ENCODE results near the gene TDRD12. TPM values are rescaled to one million over a fixed set of nuclear protein-coding genes. Genes with fewer than 3 reads are reported as not detected.

Gene TDRD12
- total RNA-seq, 1 experiment from 2014 or later = 1.3 TPM

DNA sequence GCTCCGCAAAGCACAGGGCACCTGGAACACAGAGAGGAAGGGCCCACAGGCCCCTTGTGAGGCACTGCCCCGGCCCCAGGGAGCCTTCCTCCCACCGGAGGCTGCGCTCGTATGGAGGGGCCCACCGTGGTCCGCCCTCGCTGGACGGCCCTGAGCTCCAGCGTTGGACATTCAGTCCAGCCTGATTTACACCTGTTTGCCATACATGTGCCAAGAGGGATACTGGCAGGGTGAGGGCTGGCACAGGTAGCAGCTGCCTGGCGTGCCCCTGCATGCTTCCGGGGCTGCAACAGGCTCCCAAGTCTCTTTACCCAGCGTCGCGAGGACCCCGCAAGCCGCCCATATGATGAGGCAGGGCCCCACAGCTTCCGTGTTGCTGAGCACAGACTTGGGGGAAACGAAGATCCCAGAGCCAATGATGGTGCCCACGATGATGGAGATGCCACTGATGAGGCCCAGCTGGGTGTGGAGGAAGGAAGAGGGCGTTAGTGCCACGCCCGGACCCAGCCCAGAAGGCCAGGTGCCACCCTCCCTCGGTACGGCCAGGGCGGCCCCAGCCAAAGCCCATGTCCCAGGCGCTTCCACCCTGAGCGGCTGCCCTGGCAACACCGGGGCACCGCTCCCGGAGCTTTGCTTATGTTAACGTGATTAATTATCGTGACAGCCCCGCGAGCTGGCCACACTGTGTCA is 144.9 kb downstream of the TDRD12 start:
- no peak overlapping the region for H3K56ac ChIP-seq (ENCODE audit: insufficient read length, low read depth, low read length)
- no peak overlapping the region for H2BK20ac ChIP-seq (ENCODE audit: low read depth, low read length, poor library complexity, severe bottlenecking)
- DNase-seq = no peak
- H4K8ac ChIP-seq (replicated peaks; ENCODE audit: insufficient read length, low read depth, low read length) = no peak overlapping the region
- no peak overlapping the region for H3K4ac ChIP-seq (ENCODE audit: low read depth, low read length)
- no peak overlapping the region for H2BK15ac ChIP-seq (ENCODE audit: low read depth, low read length)
- no peak overlapping the region for H3K27ac ChIP-seq (ENCODE audit: insufficient read length, low read depth, low read length)
- H4K20me1 ChIP-seq (ENCODE audit: control insufficient read depth, insufficient read depth, insufficient read length) = no peaks in the 10 kb centered on the region
- Mint-ChIP-seq H3K4me3 (no peak overlapping the region), H3K36me3 (ENCODE audit: insufficient read depth in 1 of 3, low read depth in 3 of 3) (no peaks in the 10 kb centered on the region), H3K9me3 (no peaks in the 10 kb centered on the region; a peak in 1 of 5 replicates), H3K4me1 (0 out of 4 replicates have a peak, but pooled peaks cover 0 to 2% of the 10 kb centered on the region in 2 experiments), H3K27me3 (ENCODE audit: low read depth) (no peaks in the 10 kb centered on the region), H3K27ac (no peak overlapping the region)
- no peak overlapping the region for H2BK120ac ChIP-seq (ENCODE audit: low read depth, low read length, poor library complexity, severe bottlenecking)
- TF ChIP-seq, protein P1, sequence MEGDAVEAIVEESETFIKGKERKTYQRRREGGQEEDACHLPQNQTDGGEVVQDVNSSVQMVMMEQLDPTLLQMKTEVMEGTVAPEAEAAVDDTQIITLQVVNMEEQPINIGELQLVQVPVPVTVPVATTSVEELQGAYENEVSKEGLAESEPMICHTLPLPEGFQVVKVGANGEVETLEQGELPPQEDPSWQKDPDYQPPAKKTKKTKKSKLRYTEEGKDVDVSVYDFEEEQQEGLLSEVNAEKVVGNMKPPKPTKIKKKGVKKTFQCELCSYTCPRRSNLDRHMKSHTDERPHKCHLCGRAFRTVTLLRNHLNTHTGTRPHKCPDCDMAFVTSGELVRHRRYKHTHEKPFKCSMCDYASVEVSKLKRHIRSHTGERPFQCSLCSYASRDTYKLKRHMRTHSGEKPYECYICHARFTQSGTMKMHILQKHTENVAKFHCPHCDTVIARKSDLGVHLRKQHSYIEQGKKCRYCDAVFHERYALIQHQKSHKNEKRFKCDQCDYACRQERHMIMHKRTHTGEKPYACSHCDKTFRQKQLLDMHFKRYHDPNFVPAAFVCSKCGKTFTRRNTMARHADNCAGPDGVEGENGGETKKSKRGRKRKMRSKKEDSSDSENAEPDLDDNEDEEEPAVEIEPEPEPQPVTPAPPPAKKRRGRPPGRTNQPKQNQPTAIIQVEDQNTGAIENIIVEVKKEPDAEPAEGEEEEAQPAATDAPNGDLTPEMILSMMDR (conservative IDR thresholded peaks at IDR 0.05) = no peak
- no peak overlapping the region for H3K23ac ChIP-seq (ENCODE audit: insufficient read length, low read depth, low read length)
- H3K18ac ChIP-seq (ENCODE audit: insufficient read length, low read depth, low read length) = no peak overlapping the region
- no peaks in the 10 kb centered on the region for H3K27me3 ChIP-seq (ENCODE audit: insufficient read depth, low read length)
- no peak overlapping the region for H2AK5ac ChIP-seq (ENCODE audit: insufficient read length, low read length)
- no peak overlapping the region for H2AFZ ChIP-seq (ENCODE audit: low read length)
- H3T11ph ChIP-seq (ENCODE audit: low read length) = no peak overlapping the region
- WGBS (ENCODE audit: extremely low coverage, insufficient read length, low lambda C conversion rate) = no CpG with 5 or more reads among the region's 35 CpGs
- no peak overlapping the region for H3K14ac ChIP-seq (ENCODE audit: insufficient read depth, low read length)
- H3K79me2 ChIP-seq (ENCODE audit: insufficient read depth, low read length) = no peaks in the 10 kb centered on the region
- H3K4me2 ChIP-seq (ENCODE audit: insufficient read depth, insufficient read length, low read length) = no peak overlapping the region
- H2BK5ac ChIP-seq (ENCODE audit: insufficient read length, low read length) = no peak overlapping the region
- no peaks in the 10 kb centered on the region for H3K23me2 ChIP-seq (ENCODE audit: insufficient read length, low read depth, low read length, poor library complexity, severe bottlenecking)
- H3K4me1 ChIP-seq (ENCODE audit: insufficient read depth, low read length) = no peaks in the 10 kb centered on the region
- H3K79me1 ChIP-seq (ENCODE audit: insufficient read depth, low read depth, low read length, poor library complexity, severe bottlenecking) = no peaks in the 10 kb centered on the region
- H3K9ac ChIP-seq (ENCODE audit: extremely low read depth, insufficient read length, low read length) = no peak overlapping the region
- H2BK12ac ChIP-seq (ENCODE audit: insufficient read length, low read depth, low read length) = no peak overlapping the region
- no peak overlapping the region for H4K91ac ChIP-seq (ENCODE audit: insufficient read length, low read depth, low read length)
- H3K9me3 ChIP-seq (ENCODE audit: control insufficient read depth, low read depth, low read length) = no peaks in the 10 kb centered on the region
- no peak overlapping the region for H4K5ac ChIP-seq (ENCODE audit: insufficient read length, low read depth, low read length)

All from H9 (cell line).